Upper lobe of left lung (tissue), 4 donors: ENCODE data around the gene GRM5.

Source experiments
- CTCF ChIP-seq, 6 experiments: fragments of 450-650 bp in 4 of 6; fragments of 200-600 bp in 2 of 6; sonication (generic) in 2 of 6; IDR thresholded peaks; one replicate each; pipeline ENCODE4 v1.5.1; 2016 to 2019; ENCODE audit warnings: antibody characterized with exemption in 6 of 6
- EP300 ChIP-seq, 4 donors: sonication (generic); formaldehyde crosslinking; IDR thresholded peaks; one replicate each; pipeline ENCODE4 v1.5.1; 2017; ENCODE audit warnings: antibody characterized with exemption in 4 of 4, control low read depth in 2 of 4
- POLR2A ChIP-seq, 4 donors: fragments of 450-650 bp; IDR thresholded peaks; one replicate each; pipeline ENCODE4 v1.5.1; 2016 to 2017; ENCODE audit warnings: antibody characterized with exemption in 4 of 4, mild to moderate bottlenecking in 2 of 4
- POLR2AphosphoS5 ChIP-seq, 2 donors: sonication (generic); formaldehyde crosslinking; IDR thresholded peaks; one replicate each; pipeline ENCODE4 v1.5.1; 2017; ENCODE audit warnings: antibody characterized with exemption in 2 of 2

GRCh38 chr11:88697139-88697538, 368.6 kb downstream of the GRM5 start:
- no peak for TF ChIP-seq CTCF (IDR thresholded peaks at IDR 0.05)
- TF ChIP-seq POLR2A (IDR thresholded peaks at IDR 0.05), result no peak
- TF ChIP-seq EP300 (IDR thresholded peaks at IDR 0.05), result no peak
- no peak for TF ChIP-seq POLR2AphosphoS5 (IDR thresholded peaks at IDR 0.05)
